Neural crest cell (in vitro differentiated cells): Measurements from ENCODE around the gene TTN. TPM values are rescaled to one million over a fixed set of nuclear protein-coding genes. Genes with fewer than 3 reads are reported as not detected.

ENCODE experiments used
- DNase-seq: peaks from one replicate; pipeline ENCODE4 v3.0.0; 2021; ENCODE audit warnings: low read depth, mixed read lengths, low spot score
- H3K27ac Mint-ChIP-seq: one replicate; pipeline ENCODE4 v1.8.0; 2021; ENCODE audit warnings: mild to moderate bottlenecking, mixed read lengths; ENCODE audit not compliant: unreplicated experiment
- H3K27me3 Mint-ChIP-seq: 2 replicates; pipeline ENCODE4 v1.8.0; 2021; ENCODE audit warnings: low read depth, mild to moderate bottlenecking, mixed read lengths
- H3K36me3 Mint-ChIP-seq: 2 replicates; pipeline ENCODE4 v1.8.0; 2021; ENCODE audit warnings: low read depth, mild to moderate bottlenecking, mixed read lengths
- H3K4me1 Mint-ChIP-seq: 2 replicates; pipeline ENCODE4 v1.8.0; 2021; ENCODE audit warnings: mixed read lengths
- H3K4me3 Mint-ChIP-seq: one replicate; pipeline ENCODE4 v1.8.0; 2021; ENCODE audit warnings: mild to moderate bottlenecking, mixed read lengths
- H3K9me3 Mint-ChIP-seq: 2 replicates; pipeline ENCODE4 v1.8.0; 2021; ENCODE audit warnings: mixed read lengths
- CTCF ChIP-seq: fragments of 200-600 bp; sonication (generic); conservative IDR thresholded peaks from 2 replicates; pipeline ENCODE4 v1.5.0; 2021; ENCODE audit warnings: antibody characterized with exemption, mild to moderate bottlenecking
- long read RNA-seq: library from polyadenylated mRNA; unstranded; transcript quantifications from one replicate; pipeline ENCODE4 v2.0.0, GENCODE V29; 2020
- total RNA-seq: library from RNA; stranded (reverse); gene quantifications from 2 replicates; pipeline ENCODE4 v1.2.1, GENCODE V29; 2021

The TTN gene
- total RNA-seq, result under 0.01 TPM in 2 replicates
- long read RNA-seq, partial matches to known transcripts, result 0 of 3 reads
- long read RNA-seq, other reads (novel, unspliced or antisense), result 3 of 3 reads

DNA sequence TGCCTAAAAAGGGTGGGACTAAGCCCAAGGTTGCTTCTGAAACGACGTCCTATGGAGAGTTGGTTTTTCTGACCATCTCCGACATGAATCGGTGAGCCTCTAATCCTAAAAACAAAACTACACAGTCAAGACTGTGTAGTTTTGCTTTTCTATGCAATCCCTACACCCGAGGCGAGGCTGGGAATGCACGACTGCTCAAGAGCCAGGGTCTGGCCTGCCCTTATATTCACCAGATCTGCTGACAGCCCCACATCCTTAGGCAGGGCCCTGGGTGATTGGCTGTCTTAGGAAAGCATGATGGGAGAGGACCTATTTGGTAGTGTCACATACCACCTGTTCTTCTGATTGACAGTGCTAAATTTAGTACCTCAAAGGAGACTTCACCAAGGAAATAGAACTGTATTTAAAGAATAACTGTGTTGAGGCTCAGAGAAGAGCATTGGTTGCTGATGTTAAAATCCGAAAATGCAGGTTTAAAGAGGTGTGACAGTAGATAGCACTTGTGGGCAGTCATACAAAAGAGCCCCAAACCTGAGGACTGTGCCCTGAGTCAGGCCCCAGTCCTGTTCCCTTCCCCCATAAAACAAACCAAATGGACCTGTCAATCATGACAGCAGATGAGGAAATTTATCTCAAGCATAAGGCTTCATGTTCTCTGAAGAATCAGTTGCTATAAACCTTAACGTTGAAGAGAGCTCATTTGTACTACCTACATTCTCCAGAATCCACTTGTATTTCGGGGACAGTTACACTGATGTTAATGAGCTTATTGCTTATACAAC is at the start of gene TTN:
Gene TTN (minus strand): TSS at position 197 of the 782 bp plus-strand sequence. CDS start 2,781 bp downstream, outside the sequence.
- no peak for DNase-seq
- no peaks in the 10 kb centered on the region for H3K36me3 Mint-ChIP-seq
- no peaks in the 10 kb centered on the region for H3K9me3 Mint-ChIP-seq
- H3K4me1 Mint-ChIP-seq, result no peaks in the 10 kb centered on the region
- H3K27ac Mint-ChIP-seq, result peak within 1 kb of the TSS; percentile 44
- no peak within 1 kb of the TSS for H3K4me3 Mint-ChIP-seq
- no peaks in the 10 kb centered on the region for H3K27me3 Mint-ChIP-seq
- TF ChIP-seq CTCF, result no peak

DNA sequence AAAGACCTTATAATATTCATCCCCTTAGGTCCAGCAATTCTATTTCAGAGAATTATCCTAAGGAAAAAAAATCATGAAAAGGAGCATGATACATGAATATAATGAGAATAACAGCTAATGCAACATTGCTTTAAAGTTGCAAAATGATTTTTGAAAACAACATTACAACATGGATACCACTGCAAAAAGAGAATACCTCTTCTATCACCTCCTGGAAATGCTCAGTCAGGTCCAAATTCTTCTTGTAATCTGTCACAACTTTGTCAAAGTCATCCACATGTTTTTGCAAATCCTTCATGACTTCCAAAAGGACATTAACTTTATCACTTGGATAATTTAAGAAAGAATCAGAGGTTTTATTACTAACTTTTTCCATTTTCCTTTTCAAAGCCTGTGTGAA is 47.9 kb upstream of the TTN start:
- H3K27me3 Mint-ChIP-seq, result no peaks in the 10 kb centered on the region
- no peak for DNase-seq
- TF ChIP-seq CTCF, result no peak
- no peaks in the 10 kb centered on the region for H3K4me1 Mint-ChIP-seq
- H3K4me3 Mint-ChIP-seq, result no peak overlapping the region
- no peaks in the 10 kb centered on the region for H3K9me3 Mint-ChIP-seq
- no peaks in the 10 kb centered on the region for H3K36me3 Mint-ChIP-seq
- no peak overlapping the region for H3K27ac Mint-ChIP-seq

- Mint-ChIP-seq H3K4me1 (no peaks in the 10 kb centered on the region), H3K4me3 (no peak overlapping the region), H3K36me3 (no peaks in the 10 kb centered on the region), H3K9me3 (no peaks in the 10 kb centered on the region), H3K27me3 (no peaks in the 10 kb centered on the region), H3K27ac (no peak overlapping the region)
- no peak for DNase-seq
- no peak for TF ChIP-seq CTCF
Measured at GRCh38 chr2:178848335-178848734, 41.1 kb upstream of the TTN start.

GRCh38 chr2:178846458-178846802 is 39.2 kb upstream of the TTN start:
- Mint-ChIP-seq H3K4me1 (no peaks in the 10 kb centered on the region), H3K9me3 (no peaks in the 10 kb centered on the region), H3K27ac (no peak overlapping the region), H3K27me3 (no peaks in the 10 kb centered on the region), H3K36me3 (no peaks in the 10 kb centered on the region), H3K4me3 (no peak overlapping the region)
- no peak for TF ChIP-seq CTCF
- no peak for DNase-seq

DNA sequence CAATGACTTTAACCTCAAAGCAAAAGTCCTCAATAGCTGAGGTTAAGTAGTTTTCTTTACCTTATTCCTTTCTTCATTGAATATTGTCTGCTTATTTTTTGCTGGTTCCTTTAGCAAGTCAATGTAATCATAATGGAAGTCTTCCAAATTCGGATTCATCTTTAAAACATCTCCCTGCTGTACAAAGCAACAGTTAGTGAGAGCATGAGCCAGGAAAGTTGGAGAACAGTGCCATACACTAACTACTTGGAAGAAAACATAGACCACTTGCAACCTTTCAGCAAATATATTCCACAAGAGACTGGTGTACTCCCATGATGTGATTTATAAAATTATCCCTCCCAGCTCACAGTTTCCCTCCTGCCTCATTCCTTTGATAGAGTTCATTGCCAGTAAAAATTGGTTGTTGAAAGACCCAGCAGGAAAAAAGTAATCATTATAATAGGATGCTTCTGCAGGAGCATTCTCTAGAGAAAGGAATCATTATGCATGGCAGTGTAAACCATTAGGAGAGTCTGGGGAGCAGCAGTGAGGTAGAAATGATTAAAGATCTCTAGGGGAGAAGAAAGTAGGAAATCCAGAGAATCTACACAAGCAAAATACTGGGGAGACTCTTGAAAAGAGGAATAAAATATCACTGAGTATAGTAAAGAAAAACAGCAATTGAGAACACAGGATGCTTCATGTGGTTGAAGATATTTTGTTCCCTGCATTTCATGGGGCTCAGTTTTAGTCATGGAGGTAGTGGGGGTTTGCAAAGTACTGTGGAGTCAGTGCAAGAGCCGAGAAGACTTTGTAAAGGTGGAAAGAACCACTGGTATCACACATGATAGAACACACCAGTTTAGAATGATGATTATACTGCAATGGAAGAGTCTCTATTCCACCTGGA is 38.6 kb upstream of the TTN start:
- H3K9me3 Mint-ChIP-seq, result no peaks in the 10 kb centered on the region
- TF ChIP-seq CTCF, result no peak
- no peaks in the 10 kb centered on the region for H3K4me1 Mint-ChIP-seq
- no peaks in the 10 kb centered on the region for H3K36me3 Mint-ChIP-seq
- no peaks in the 10 kb centered on the region for H3K27me3 Mint-ChIP-seq
- H3K4me3 Mint-ChIP-seq, result no peak overlapping the region
- no peak for DNase-seq
- no peak overlapping the region for H3K27ac Mint-ChIP-seq
